ENCODE results near the gene GALNT4. TPM values are rescaled to one million over a fixed set of nuclear protein-coding genes. Genes with fewer than 3 reads are reported as not detected.
A peak's percentile ranks its signal among the peaks of the same experiment; 100 is the strongest.

GALNT4 gene
- total and polyA plus RNA-seq, 10 donors = 2.5 to 22.8 (median 13.5) TPM

DNA sequence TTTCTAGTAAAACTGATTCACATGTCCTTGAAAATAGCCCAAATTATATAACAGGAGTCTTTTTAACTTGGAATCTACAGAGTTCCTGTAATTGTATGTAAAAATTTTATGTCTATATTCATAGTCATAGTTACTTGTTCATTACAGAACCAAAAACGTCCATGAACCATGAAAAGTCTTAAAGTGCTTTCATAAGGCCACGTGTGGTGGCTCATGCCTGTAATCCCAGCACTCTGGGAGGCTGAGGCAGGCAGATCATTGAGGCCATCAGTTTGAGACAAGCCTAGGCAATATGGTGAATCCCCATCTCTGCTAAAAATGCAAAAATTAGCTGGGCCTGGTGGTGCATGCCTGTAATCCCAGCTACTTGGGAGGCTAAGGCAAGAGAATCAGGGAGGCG, 48.4 kb downstream of the GALNT4 start:
- H3K4me1 ChIP-seq = peaks cover 0 to 44% (median 14%) of the 10 kb centered on the region in 6 donors
- no peaks in the 10 kb centered on the region for H3K9me3 ChIP-seq
- 72 to 84% (median 79%) methylated on average over 3 of the region's 3 CpGs for WGBS, 5 donors
- H3K4me3 ChIP-seq = no peak overlapping the region
- intact Hi-C loops (cut with DNase I; ENCODE audit: low total_unique reads) = no loop called here
- no peak for DNase-seq
- TF ChIP-seq POLR2A (IDR thresholded peaks at IDR 0.05) = no peak
- TF ChIP-seq, protein P1, sequence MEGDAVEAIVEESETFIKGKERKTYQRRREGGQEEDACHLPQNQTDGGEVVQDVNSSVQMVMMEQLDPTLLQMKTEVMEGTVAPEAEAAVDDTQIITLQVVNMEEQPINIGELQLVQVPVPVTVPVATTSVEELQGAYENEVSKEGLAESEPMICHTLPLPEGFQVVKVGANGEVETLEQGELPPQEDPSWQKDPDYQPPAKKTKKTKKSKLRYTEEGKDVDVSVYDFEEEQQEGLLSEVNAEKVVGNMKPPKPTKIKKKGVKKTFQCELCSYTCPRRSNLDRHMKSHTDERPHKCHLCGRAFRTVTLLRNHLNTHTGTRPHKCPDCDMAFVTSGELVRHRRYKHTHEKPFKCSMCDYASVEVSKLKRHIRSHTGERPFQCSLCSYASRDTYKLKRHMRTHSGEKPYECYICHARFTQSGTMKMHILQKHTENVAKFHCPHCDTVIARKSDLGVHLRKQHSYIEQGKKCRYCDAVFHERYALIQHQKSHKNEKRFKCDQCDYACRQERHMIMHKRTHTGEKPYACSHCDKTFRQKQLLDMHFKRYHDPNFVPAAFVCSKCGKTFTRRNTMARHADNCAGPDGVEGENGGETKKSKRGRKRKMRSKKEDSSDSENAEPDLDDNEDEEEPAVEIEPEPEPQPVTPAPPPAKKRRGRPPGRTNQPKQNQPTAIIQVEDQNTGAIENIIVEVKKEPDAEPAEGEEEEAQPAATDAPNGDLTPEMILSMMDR (IDR thresholded peaks at IDR 0.05 in 8 of 11, conservative IDR thresholded peaks at IDR 0.05 in 3 of 11) = no peak
- no peak for TF ChIP-seq POLR2AphosphoS5 (IDR thresholded peaks at IDR 0.05)
- peaks cover 0 to 4% (median 0%) of the 10 kb centered on the region in 6 donors for H3K36me3 ChIP-seq
- H3K27ac ChIP-seq = peak overlapping the region in 5 of 8 donors; percentile 7 to 79 (median 52)
- no peaks in the 10 kb centered on the region for H3K27me3 ChIP-seq (replicated peaks in 1 of 7)

DNA sequence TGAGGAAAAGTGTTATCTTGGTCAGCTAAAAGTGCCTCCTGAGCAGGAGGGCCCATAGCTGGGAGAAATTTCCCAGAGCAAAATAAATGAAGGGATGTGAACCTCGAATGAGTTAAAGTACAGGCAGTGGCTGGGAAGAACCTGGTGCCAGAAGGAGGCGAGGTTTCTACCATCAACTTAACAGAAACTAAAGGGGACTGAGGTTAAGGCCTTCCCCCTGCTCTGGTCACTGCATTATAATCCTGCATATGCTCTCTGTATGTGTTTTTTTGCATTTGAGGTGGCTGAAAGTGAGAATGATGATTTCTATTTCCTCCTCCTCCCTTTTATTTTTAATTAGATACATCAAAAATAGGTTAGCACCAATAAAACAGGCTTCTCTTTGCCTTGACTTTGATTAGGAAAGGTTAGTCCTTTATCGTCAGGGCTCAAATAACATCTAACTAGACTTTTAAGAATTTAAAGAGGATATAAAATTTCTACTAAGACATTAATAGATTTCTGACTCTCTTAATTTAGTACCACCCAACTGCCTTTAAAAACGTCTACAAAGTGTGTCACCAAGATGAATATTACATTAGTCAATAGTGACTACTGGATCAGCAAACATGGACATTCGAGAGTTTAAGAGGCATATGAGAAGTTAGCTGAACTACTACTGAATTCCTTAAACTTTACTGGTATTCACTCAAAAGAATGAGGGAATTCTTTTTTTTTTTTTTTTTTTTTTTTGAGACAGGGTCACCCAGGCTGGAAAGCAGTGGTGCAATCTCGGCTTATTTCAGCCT, 49.2 kb downstream of the GALNT4 start:
- Histone ChIP-seq H3K9me3 (no peaks in the 10 kb centered on the region), H3K27me3 (replicated peaks in 1 of 7) (no peaks in the 10 kb centered on the region), H3K27ac (peak overlapping the region in 4 of 8 donors; percentile 11 to 71 (median 28)), H3K4me3 (no peak overlapping the region), H3K36me3 (peaks cover 0 to 4% (median 0%) of the 10 kb centered on the region in 6 donors), H3K4me1 (peaks cover 7 to 48% (median 19%) of the 10 kb centered on the region in 6 donors)
- DNase-seq = no peak
- intact Hi-C loops (cut with DNase I; ENCODE audit: low total_unique reads) = loop anchor here (2.0 kb wide), 1 partner anchor 53 kb away; no protein-coding TSS in a partner anchor
- 76 to 83% (median 79%) methylated on average over 6 of the region's 6 CpGs for WGBS, 5 donors
- TF ChIP-seq POLR2AphosphoS5 (IDR thresholded peaks at IDR 0.05) = no peak
- TF ChIP-seq POLR2A (IDR thresholded peaks at IDR 0.05) = no peak
- TF ChIP-seq, protein P1 (IDR thresholded peaks at IDR 0.05 in 8 of 11, conservative IDR thresholded peaks at IDR 0.05 in 3 of 11) = no peak

DNA sequence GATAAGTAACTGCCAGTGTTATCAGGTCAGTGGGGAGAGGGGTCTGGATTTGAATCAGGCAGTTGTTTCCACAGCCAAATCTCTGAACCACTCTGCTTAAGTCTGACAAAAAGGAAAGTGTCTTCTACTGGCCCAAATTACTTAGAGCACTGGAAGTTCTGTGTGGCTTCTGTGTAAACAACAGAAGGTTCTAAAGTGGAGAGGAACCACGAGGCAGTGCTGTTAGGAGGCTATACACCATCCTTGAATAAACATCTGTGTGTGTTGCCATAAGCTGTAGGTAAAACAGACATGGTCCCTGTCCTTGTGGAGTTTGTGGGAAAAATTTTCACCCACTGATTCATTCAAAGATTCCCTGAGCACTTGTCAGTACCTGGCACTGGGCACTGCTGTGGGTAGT, 50.0 kb downstream of the GALNT4 start:
- TF ChIP-seq, protein P1 (IDR thresholded peaks at IDR 0.05 in 8 of 11, conservative IDR thresholded peaks at IDR 0.05 in 3 of 11) = no peak
- TF ChIP-seq POLR2A (IDR thresholded peaks at IDR 0.05) = no peak
- no peak for TF ChIP-seq POLR2AphosphoS5 (IDR thresholded peaks at IDR 0.05)
- Histone ChIP-seq H3K4me1 (peaks cover 12 to 55% (median 24%) of the 10 kb centered on the region in 6 donors), H3K27ac (peak overlapping the region in 4 of 8 donors; percentile 11 to 49 (median 28)), H3K9me3 (no peaks in the 10 kb centered on the region), H3K36me3 (peaks cover 0 to 8% (median 0%) of the 10 kb centered on the region in 6 donors), H3K4me3 (no peak overlapping the region), H3K27me3 (replicated peaks in 1 of 7) (no peaks in the 10 kb centered on the region)
- intact Hi-C loops (cut with DNase I; ENCODE audit: low total_unique reads) = loop anchor here (2.0 kb wide), 1 partner anchor 54 kb away; no protein-coding TSS in a partner anchor
- no peak for DNase-seq
- WGBS, 5 donors = 30 to 47% (median 42%) methylated on average over 1 of the region's 1 CpG

Small RNA genes lying within 50 kb of the gene (small RNA-seq; reads per million reads assigned to genes)
- gene AC025034.2 (0 reads per million in 4 donors), gene POC1B-GALNT4 (0 reads per million in 4 donors)

Other genes starting within 250 kb of the GALNT4 start
- gene DUSP6, start 172.3 kb downstream of the GALNT4 start, total RNA-seq = 100 to 1,000 TPM; 104 to 193 (median 143) TPM
- gene DUSP6, start 172.3 kb downstream of the GALNT4 start, polyA plus RNA-seq = 10 to 100 TPM; 34.7 to 43.0 (median 35.1) TPM
- 10 to 100 TPM; 25.9 to 47.3 (median 33.6) TPM for gene POC1B, start 1.3 kb upstream of the GALNT4 start, total RNA-seq
- gene POC1B, start 1.3 kb upstream of the GALNT4 start, polyA plus RNA-seq = 10 to 100 TPM; 10.5 to 14.4 (median 12.1) TPM
- gene ATP2B1, start 184.0 kb upstream of the GALNT4 start, total RNA-seq = 100 to 1,000 TPM in 2 of 7 donors, 10 to 100 TPM in 5; 64.2 to 130 (median 82.2) TPM
- 10 to 100 TPM; 13.2 to 17.1 (median 14.0) TPM for gene ATP2B1, start 184.0 kb upstream of the GALNT4 start, polyA plus RNA-seq

Data from spleen (tissue), 11 donors.